ENCODE results near the gene SH3RF3.

- no peak for TF ChIP-seq EP300 (IDR thresholded peaks at IDR 0.05)
- TF ChIP-seq, protein P1, sequence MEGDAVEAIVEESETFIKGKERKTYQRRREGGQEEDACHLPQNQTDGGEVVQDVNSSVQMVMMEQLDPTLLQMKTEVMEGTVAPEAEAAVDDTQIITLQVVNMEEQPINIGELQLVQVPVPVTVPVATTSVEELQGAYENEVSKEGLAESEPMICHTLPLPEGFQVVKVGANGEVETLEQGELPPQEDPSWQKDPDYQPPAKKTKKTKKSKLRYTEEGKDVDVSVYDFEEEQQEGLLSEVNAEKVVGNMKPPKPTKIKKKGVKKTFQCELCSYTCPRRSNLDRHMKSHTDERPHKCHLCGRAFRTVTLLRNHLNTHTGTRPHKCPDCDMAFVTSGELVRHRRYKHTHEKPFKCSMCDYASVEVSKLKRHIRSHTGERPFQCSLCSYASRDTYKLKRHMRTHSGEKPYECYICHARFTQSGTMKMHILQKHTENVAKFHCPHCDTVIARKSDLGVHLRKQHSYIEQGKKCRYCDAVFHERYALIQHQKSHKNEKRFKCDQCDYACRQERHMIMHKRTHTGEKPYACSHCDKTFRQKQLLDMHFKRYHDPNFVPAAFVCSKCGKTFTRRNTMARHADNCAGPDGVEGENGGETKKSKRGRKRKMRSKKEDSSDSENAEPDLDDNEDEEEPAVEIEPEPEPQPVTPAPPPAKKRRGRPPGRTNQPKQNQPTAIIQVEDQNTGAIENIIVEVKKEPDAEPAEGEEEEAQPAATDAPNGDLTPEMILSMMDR (IDR thresholded peaks at IDR 0.05), result no peak
- no peak for TF ChIP-seq POLR2A (IDR thresholded peaks at IDR 0.05)
Observed at GRCh38 chr2:109486711-109487535, 357.9 kb downstream of the SH3RF3 start.

Data from upper lobe of left lung (tissue), 4 donors.